ENCODE measurements around the gene AMACR. TPM values are rescaled to one million over a fixed set of nuclear protein-coding genes. Genes with fewer than 3 reads are reported as not detected.
A peak's percentile ranks its signal among the peaks of the same experiment; 100 is the strongest.

Gene AMACR
- total and polyA plus RNA-seq, 9 of the 15 experiments (the other 6 are each of a cell fraction or from before 2014, with no cell fraction given): 0.72 to 4.6 (median 4.0) TPM

- Histone ChIP-seq H4K20me1 (replicated peaks; ENCODE audit: control insufficient read depth, insufficient read depth, low read length) (no peaks in the 10 kb centered on the region), H2AFZ (ENCODE audit: low read depth, low read length) (peak overlapping the region; percentile 71), H3K9ac (ENCODE audit: insufficient read depth in 1 of 2, low read depth in 2 of 2, low read length in 2 of 2) (0 out of 4 replicates have a peak overlapping the region, but pooled peaks of 1 of the 2 experiments have one; percentile 15), H3K79me2 (ENCODE audit: control insufficient read depth, insufficient read depth, low read length) (no peaks in the 10 kb centered on the region), H3K4me1 (replicated peaks in 1 of 2; ENCODE audit: control insufficient read depth in 2 of 2, insufficient read depth in 2 of 2, low read length in 2 of 2) (peaks cover 6 to 14% of the 10 kb centered on the region in 2 experiments; a peak in 4 of 5 replicates), H3K36me3 (ENCODE audit: control insufficient read depth, insufficient read depth, low read length) (no peaks in the 10 kb centered on the region), H3K27me3 (ENCODE audit: control insufficient read depth in 2 of 2, insufficient read depth in 2 of 2, low read length in 2 of 2) (peaks cover 9 to 11% of the 10 kb centered on the region in 2 experiments; a peak in 4 of 5 replicates), H3K9me1 (ENCODE audit: control insufficient read depth, insufficient read depth, low read length) (no peaks in the 10 kb centered on the region), H3K4me3 (no peak overlapping the region), H3K9me3 (replicated peaks; ENCODE audit: control insufficient read depth, insufficient read depth, low read depth, low read length) (peaks cover 5% of the 10 kb centered on the region; the same call in 1 of the 2 replicates), H3K4me2 (ENCODE audit: insufficient read depth, low read length) (peak overlapping the region; percentile 60; the same call in 1 of the 2 replicates), H3K27ac (ENCODE audit: extremely low read depth, low read depth, low read length) (no peak overlapping the region)
- BruUV-seq (replicated peaks): no TSS peak
- ATAC-seq (peak; percentile 53), FAIRE-seq (no peak), DNase-seq (ENCODE audit: extremely low read depth in 1 of 4, low spot score in 3 of 4) (no peak)
- TF ChIP-seq ZBED1 (IDR thresholded peaks at IDR 0.05) (no peak), ZNF239 (CRISPR knock-in tag; IDR thresholded peaks at IDR 0.05) (no peak), RNF2 (IDR thresholded peaks at IDR 0.05) (no peak), ZFX (CRISPR knock-in tag; IDR thresholded peaks at IDR 0.05) (no peak), CUX1 (CRISPR knock-in tag; IDR thresholded peaks at IDR 0.05) (no peak), ZNF143 (CRISPR knock-in tag; IDR thresholded peaks at IDR 0.05) (no peak), GATAD2B (IDR thresholded peaks at IDR 0.05; ENCODE audit: borderline replicate concordance) (no peak), TCF15 (CRISPR knock-in tag; IDR thresholded peaks at IDR 0.05) (no peak), POLR2B (IDR thresholded peaks at IDR 0.05; ENCODE audit: low read depth, partially characterized antibody) (no peak), FOXO4 (CRISPR knock-in tag; IDR thresholded peaks at IDR 0.05) (no peak), RAD51 (IDR thresholded peaks at IDR 0.05; ENCODE audit: borderline replicate concordance, low read depth) (no peak), ARNT (IDR thresholded peaks at IDR 0.05) (no peak), RBBP5 (IDR thresholded peaks at IDR 0.05; ENCODE audit: borderline replicate concordance, insufficient read depth, low read length, poor library complexity, severe bottlenecking) (no peak)
- POLR2A ChIA-PET: no interaction called here
- 13% methylated on average over 15 of the region's 15 CpGs for WGBS (ENCODE audit: insufficient coverage, low coverage, missing lambda C conversion rate)
- in situ Hi-C loops (cut with MboI): no loop called here
- CTCF ChIA-PET (ENCODE audit: low intra/inter-chr PET ratio): no interaction called here
- intact Hi-C loops (cut with micrococcal nuclease): no loop called here
Measured at GRCh38 chr5:33984178-33984577, 23.7 kb downstream of the AMACR start.

Data from K562 (cell line).